AG20443 (cell line): Measurements from ENCODE around the gene FLT4.
"Not testable (repeated sequence)": the region's sequence is repeated elsewhere in the genome, so short reads cannot be mapped to it uniquely, and the experiment has no call there.

Source experiments
- DNase-seq: peaks from one replicate; pipeline ENCODE4 v3.0.0; 2012; ENCODE audit warnings: low spot score, mixed read lengths

FLT4 gene

DNA sequence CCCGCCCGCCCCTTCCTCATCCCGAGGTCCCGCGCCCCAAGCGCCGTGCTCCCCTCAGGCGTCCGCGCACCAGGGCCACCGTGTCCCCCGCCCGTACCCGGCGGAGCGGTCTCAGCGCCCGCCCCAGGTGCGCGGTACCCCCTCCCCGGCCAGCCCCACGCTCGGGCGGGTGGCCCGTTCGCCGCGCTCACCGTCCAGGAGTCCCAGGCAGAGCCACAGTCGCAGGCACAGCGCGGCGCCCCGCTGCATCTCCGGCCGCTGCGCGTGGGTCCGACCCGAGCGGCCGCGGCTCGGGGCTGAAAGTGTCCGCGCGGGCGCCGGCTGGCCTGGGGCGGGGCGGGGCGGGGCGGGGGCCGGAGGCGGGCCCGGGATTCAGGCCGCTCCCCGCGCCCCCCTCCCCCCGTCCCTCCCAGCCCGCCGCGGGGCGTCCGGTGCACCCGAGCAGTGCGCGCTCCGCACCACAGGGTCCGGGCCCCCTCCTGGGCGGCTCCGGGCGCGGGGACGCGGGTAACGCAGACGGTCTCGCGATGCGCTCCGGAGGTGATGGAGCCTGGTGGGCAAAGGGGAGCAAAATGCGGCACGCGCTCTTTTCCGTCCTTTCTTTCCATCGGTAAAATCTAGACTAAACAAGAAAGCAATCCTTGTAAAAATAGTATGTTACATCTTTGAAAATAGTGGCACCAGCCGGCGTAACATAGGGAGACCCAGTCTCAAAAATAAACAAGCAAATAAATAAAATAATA is at the start of gene FLT4:
FLT4 (minus strand) TSS at position 304 of the 743 bp plus-strand sequence; CDS start at position 249, 55 bp downstream.
- DNase-seq: peak; percentile 32

DNA sequence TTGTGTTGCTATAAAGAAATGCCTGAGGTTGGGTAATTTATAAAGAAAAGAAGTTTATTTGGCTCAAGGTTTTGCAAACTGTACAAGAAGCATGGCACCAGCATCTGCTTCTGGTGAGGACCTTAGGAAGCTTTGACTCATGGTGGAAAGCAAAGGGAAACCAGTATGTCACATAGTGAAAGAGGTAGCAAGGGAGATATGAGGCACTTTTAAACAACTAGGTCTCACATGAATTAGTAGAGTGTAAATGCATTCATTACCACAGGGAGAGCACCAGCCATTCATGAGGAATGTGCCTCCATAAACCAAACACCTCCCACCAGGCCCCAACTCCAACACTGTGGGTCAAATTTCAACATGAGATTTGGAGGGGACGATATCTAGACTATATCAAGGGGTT is 49.6 kb upstream of the FLT4 start:
- DNase-seq: no peak

DNA sequence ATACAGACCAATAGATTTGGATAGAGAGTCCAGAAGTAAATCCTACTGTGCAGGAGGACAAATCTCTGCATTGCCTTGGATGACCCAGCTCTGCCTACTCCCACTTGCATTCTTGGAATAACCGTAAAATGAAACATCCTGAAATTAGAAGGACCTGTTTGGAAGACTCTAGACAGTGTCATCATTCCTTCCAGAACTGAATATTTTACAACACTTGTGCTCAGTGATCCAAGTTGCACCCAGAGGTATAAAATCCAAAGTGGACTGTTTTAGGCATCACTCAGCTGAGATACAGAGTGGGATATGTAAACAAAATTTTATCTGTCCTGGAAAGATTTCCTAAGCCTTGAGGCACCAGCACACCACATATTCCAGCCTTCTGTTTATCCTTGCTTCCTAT is 46.7 kb upstream of the FLT4 start:
- DNase-seq: no peak

DNA sequence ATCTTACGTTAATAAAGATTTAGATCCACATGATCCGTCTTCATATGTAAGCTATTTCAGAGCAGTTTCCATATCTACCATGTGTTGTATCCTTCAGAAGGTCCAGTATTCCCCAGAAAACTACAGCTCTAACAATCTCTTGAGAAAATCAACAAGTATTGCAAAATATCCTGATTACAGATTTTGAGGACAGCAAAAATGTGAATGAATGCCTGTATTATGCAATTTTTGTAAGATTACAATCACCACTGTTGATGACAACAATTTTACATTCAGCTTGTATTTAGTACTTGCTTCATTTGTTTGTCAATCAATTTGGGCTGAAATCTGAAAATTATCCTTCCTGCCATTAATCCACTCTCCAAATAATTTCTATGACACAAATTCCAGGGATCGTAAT is 43.0 kb upstream of the FLT4 start:
- DNase-seq: no peak

DNA sequence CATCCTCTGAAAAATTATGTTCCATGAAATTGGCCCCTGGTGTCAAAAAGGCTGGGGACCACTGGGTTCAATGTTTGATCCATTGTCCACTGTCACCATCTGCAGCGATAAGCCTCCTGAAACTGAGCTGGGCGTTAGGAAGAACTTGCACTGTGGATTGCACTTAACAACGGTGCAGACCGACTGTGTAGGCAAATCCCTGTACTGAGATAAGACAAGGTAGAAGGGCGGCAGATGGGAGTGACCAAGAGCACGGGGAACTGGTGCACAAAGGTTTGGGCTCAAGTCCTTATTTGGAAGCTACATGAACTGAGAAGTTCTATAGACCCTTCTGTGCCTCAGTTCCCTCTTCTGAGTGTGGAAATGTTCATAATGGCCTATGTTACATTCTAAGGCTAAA is 41.6 kb upstream of the FLT4 start:
- DNase-seq: no peak

DNA sequence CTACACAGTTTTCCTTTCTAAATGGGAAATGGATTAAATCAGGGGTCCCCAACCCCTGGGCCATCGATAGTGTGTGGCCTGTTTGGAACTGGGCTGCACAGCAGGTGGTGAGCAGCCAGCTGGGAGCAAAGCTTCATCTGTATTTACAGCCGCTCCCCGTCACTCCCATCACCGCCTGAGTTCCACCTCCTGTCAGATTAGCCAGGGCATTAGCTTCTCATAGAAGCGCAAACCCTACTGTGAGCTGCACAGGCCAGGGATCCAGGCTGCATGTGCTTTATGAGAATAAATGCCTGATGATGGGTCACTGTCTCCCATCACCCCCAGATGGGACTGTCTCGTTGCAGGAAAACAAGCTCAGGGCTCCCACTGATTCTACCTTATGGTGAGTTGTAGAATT is 41.2 kb upstream of the FLT4 start:
- DNase-seq: no peak

DNA sequence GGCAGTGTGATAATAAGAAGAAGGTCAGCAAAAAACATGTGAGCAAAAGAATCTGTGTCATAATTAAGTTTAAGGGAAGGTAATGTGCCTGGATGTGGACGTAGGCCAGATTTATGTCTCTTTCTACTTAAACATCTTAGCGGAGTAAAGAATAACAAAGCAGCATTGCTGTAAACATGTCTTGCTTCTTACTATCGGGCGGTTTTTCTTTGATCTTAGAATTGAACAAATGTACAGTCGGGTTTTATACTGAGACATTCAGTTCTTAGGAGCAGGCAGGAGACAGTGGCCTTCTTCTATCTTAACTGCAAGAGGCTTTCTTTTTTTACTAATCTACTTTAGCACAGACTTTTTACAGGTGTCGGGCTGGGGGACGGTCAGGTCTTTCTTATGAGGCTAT is 40.4 kb upstream of the FLT4 start:
- DNase-seq: no peak

DNA sequence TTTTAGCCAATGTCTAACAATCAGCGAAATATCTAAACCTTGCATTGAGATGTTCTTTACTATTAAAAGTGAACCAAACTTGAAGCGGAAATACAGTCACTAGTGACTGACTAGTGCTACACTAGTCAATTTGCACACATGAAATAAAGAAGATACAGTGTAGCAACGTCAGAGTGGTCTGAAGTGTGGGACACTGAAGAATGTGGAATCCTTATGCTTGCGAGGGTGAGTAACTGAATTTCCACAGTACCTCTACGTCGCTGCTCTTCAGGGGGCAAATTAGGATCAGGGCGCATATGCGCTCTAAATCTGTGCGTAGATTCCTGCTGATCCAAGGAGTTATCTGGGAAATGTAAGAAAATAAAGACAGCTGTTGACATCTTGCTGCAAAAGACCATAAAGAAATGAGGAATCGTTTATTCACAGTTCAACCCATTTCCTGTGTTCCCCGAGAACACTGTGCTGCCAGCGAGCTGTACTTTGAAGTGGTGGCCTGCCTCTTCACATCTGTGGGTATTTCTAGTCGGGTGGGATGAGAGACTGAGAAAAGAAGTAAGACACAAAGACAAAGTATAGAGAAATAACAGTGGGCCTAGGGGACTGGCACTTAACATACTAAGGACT is 39.8 kb upstream of the FLT4 start:
- no peak for DNase-seq

DNA sequence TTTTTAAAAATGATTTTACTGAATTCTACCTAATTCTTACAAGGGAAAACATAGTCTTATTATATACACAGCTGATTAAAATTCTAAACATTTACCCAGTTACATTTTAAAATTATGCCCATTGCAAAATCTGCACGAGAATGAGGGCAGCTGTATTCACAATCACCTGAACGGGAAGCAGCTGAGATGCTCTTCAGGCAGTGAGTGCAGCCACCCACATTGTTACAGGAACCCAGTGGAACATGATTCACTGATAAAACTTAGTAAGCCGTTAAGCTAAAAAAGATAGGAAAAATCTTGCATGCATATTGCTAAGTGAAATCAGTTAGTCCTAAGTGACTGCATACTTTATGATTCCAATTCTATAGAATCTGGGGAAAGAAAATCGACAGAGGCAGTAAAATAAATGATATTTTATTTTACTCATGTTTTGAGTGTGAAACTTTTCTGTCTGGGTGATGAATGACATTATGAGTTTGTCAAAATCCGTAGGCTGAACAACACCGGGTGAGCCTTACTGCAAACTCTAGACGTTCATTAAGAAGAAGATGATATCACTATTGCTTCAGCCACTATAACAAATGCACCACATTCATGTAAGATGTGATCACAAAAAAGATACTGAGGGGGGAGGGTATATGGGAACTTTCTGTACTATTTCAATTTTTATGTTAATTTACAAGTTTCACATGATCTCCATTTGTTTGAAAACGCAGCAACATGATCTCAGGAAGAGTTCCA is 39.1 kb upstream of the FLT4 start:
- DNase-seq: no peak

DNA sequence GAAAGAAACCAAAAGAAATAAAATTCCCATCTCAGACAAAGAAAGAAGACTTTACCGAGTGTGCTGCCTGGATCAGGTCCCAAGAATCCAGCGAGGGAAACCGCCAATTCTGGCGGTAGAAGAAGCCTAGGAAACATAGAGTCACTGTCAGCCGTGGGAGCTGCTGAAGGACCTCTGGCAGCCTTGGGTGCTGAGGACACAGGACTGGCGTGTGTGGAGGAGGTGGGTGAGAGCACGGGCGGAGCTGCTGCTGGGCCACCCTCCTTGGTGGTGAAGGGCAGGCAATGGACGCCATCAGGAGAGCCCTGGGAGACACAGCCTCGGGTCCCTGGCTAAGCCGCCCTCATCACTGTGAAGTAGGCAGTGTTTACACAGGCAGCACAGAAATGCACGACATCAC is 37.4 kb upstream of the FLT4 start:
- not testable (repeated sequence) for DNase-seq

DNA sequence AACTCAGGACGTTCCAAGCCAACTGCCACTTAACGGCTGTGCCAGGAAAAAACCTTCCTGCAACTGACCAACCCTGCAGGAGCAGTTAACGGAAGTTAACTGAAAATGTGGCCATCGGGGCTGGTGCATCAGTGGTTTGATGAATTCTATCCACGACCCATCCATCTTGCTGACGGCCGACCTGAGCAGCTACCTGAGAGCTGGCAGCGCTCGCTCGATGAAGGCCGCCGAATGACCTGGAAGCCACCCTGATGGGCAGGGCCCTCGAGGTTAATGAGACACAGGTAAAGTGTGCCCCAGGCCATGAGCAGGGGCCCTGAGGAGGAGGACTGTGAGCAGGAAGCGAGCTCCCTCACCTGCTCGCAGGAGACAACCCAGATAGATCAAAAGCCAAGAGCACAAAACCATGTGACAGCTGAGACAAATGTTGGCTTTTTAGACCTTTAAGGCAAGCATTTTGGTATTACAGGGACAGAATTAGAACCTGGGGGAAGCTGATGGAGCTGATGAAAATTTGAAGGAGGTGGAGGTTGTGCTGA is 35.3 kb upstream of the FLT4 start:
- no peak for DNase-seq

DNA sequence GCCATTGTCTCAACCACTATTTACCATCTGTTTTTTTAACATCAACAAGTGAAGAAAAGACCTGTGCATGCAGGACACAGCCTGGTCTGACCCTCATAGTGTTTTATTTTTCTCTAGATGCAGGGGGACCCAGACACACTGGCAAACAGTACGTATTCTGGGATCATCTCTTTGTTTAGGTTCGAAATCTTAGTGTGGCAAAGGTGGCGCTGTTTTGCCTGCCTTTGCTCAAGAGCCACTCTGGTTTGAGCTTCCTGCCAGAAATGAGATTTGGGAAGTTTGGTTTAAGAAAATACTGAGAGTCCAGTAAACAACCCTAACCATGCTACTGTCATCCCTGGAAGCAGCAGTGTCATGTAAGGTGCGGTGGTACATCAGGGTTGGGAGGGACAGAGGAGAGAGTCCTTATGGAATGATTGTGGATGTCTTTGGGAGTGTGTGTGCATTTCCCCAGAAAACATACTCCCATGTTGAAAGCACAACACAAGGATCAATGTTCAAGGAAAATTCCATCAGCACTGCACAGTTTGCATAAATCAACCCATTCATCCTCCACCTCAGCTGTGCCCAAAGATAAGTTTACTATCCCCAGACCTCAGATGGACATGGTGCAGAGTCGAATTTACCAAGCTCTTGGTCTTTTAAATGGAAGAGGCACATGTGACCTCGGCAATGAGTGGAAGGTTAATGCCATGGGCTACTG is 34.0 kb upstream of the FLT4 start:
- no peak for DNase-seq

DNA sequence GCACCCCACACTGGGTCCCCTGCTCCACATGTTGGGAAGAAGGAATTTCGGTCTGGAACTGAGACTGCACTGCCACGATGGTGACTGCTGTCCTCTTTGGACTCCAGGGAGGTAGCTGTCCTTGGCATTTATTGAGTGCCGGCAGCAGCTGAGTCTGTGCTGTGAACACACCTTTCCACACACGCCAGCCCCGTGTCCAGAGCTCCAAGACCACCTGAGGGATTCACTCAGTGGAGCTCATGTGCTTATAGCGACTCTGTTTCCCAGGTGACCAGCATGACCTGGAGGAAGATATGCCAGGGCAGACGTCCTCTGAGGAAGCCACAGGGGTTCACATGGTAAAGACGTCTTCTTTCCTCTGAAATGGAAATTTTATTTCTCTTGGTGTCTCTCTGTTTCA is 33.2 kb upstream of the FLT4 start:
- no peak for DNase-seq

DNA sequence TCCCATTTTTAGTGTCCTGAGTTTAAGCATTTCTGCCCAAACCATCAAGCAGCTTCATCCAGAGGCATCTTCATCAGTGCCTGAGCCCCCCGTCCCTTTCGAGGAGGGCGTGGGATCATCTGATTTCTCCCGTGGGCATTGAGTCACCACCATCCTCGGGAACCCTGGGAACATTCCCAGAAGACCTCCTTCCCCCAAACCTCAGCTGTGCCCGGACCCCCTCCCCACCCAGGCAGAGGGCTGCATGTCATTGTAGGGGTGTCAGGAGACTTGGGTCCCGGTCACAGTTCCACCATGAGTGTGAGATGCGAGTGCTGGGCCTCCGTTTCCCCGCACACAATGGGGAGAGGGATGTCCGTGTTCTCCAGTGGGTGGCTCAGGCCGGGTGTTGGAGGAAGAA is 32.6 kb upstream of the FLT4 start:
- DNase-seq: not testable (repeated sequence)

DNA sequence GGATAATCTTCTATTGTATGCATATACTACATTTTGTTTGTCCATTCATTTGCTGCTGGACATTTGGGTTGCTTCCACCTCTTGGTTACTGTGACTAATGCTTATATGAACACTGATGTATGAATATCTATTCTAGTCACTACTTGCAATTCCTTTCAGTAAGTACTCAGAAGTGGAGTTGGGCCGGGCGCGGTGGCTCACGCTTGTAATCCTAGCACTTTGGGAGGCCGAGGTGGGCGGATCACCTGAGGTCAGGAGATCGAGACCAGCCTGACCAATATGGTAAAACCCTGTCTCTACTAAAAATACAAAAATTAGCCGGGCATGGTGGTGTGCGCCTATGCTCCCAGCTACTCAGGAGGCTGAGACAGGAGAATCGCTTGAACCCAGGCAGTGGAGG is 28.9 kb upstream of the FLT4 start:
- DNase-seq: not testable (repeated sequence)

DNA sequence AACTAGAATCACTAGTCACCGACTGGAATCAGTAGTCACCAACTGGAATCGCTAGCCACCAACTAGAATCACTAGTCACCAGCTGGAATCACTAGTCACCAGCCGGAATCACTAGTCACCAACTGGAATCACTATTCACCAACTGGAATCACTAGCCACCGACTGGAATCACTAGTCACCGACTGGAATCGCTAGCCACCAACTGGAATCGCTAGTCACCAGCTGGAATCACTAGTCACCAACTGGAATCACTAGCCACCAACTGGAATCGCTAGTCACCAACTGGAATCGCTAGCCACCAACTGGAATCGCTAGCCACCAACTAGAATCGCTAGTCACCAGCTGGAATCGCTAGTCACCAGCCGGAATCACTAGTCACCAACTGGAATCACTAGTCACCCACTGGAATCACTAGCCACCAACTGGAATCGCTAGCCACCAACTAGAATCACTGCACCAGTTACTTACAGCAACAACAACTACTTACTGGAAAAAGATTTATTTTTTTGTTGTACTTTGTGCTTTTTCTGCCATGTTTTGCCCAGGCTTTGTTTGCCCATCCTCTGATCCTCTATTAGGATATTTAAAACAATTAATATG is 25.7 kb upstream of the FLT4 start:
- DNase-seq: no peak

DNA sequence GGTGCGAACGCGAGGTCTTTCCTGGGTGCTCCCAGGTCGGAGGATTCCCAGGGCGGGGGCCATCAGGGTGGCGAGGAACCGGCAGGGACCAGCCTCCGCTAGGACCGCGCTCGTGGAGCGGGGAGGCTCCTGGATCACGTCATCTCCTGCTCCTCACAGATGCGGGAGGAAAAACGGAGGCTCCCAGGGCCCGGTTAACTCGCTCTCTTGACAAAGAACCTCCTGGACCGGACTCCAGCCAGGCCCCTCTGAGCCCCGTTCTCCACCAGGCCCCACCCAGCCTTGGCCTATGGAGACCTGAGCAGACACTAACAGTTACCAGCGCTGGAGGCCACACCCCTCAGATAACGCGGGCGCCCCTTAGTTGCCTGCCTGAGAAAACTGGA is 24.7 kb upstream of the FLT4 start:
- not testable (repeated sequence) for DNase-seq

DNA sequence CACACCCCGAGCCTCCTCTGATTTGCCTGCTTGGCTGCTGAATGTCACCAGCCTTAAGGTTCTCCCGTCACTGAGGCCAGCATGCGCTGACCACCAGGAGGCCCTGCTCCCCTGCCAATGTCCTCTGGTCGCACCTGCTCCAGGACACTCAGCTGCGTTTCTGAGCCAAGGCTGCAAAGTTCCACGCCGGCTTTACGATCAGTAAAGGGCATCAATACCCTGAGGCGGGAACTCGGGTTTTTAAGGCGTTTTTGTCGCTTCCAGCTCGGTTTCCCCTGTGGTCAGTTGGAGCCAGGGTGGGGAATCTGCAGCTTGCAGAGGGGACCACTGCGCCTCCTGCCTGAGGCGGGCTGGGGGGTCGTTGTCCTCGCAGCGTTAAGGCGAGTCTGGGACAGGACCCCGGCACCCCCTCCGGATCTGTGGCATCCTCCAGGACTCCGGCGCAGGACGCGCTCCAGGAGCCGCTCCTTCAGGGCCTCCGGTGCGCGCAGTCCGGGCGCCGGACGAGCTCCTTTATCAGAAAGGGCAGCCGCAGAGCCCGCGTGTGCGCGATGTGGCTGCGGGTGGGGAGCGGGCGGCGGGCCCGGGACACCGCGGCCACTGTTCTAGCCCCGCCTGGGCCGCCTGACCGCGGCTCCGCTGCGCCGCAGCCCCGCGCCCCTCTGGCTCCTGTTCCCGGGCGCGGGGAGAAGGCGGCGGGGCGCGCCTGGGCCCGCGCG is 24.1 kb upstream of the FLT4 start:
- no peak for DNase-seq

DNA sequence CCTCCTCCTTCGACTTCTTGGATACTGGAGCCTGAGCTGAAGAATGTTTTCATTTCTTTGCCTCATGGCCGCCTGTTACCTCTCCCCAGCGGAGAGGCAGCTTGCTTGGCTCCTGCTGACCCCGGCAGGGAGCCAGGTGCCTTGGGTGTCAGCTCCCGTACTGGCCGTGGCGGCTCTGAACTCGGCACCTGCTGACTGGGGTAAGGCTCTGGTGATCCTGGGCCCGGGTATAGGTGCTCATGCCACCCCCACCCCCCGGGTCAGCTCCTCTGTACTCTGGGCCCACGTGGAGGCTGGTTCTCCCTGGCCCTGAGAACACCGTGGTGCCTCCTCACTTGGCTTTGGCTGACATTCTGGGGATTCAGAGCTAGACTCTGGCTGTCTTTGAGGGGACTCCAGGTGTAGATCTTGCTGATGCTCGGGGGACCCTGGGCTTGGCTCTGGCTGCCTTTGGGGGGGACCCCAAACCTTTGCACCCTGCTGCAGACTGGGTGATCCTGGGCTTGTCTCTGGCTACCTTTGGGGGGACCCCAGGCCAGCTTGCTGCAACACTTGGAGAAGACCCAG is 22.6 kb upstream of the FLT4 start:
- not testable (repeated sequence) for DNase-seq

DNA sequence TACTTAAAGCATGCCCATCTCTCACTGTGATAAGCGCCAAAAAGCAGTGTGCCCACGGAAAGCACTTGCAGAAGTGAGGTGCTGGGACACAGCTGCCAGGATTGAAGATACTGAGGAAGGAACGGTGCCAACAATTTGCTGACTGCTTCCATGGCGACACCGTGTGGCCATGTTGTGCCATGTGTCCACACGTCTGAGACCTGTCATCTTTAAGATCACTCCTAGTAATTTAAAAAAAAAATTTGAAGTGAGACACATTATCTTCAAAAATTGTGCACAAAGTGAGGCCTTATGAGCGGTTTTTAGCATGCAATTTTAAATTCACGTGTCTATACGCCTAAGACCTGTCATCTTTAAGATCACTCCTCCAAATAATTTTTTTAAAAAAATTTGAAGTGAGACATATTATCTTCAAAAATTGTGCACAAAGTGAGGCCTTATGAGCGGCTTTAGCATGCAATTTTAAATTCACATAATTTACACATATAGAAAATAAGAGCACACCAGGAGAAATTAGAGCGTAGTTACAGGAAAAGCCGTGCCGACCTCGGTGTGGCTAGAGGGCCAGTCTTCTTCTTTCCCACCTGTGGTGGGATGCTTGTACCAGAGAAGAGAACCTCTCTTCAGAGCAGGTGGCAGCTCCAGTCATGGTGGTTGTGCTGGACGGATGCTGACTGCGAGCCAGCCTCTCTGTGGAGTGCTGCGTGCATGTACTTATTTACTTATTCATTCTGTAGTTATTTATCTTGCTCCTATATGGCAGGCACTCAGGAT is 21.4 kb upstream of the FLT4 start:
- DNase-seq: peak; percentile 53
